ENCODE measurements around the gene RABL2B.

RABL2B gene

GRCh38 chr22:50725597-50725996, 57.8 kb downstream of the RABL2B start:
- Histone ChIP-seq H3K4me2 (no peak overlapping the region), H3K36me3 (ENCODE audit: insufficient read depth) (no peaks in the 10 kb centered on the region), H3K27me3 (ENCODE audit: insufficient read depth, low read depth) (peaks cover 13% of the 10 kb centered on the region; the same call in 1 of the 2 replicates), H3K4me3 (IDR thresholded peaks at IDR 0.05; ENCODE audit: insufficient read depth, low read depth, low read length) (no peak overlapping the region), H3K4me1 (ENCODE audit: low read depth, poor library complexity, severe bottlenecking) (no peaks in the 10 kb centered on the region), H4K20me1 (ENCODE audit: insufficient read depth) (no peaks in the 10 kb centered on the region), H3K27ac (no peak overlapping the region), H2AFZ (ENCODE audit: low read depth) (no peak overlapping the region), H3K79me2 (ENCODE audit: insufficient read depth, low read depth) (no peaks in the 10 kb centered on the region), H3K9ac (no peak overlapping the region)
- TF ChIP-seq, protein P1, sequence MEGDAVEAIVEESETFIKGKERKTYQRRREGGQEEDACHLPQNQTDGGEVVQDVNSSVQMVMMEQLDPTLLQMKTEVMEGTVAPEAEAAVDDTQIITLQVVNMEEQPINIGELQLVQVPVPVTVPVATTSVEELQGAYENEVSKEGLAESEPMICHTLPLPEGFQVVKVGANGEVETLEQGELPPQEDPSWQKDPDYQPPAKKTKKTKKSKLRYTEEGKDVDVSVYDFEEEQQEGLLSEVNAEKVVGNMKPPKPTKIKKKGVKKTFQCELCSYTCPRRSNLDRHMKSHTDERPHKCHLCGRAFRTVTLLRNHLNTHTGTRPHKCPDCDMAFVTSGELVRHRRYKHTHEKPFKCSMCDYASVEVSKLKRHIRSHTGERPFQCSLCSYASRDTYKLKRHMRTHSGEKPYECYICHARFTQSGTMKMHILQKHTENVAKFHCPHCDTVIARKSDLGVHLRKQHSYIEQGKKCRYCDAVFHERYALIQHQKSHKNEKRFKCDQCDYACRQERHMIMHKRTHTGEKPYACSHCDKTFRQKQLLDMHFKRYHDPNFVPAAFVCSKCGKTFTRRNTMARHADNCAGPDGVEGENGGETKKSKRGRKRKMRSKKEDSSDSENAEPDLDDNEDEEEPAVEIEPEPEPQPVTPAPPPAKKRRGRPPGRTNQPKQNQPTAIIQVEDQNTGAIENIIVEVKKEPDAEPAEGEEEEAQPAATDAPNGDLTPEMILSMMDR (conservative IDR thresholded peaks at IDR 0.05; ENCODE audit: low read depth, low read length) = no peak

DNA sequence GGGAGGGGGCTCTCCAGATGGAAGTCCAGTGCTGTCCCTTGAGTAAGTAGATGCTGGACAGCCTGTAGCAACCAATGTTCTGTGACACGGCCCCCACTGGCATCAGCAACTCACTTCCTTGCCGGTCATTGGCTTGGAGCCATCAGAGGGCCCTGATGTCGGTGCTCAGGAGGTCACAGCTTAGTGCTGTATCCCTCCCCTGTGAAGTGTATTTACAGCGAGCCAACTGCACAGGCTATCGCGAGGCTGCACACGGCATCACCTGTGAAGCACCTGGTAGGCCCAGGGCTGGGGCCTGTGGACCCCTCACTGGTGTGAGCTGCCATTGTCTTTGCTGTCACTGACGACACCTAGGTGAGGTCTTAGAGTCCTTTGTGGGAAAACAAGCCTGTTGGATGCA, 58.8 kb downstream of the RABL2B start:
- Histone ChIP-seq H3K79me2 (ENCODE audit: insufficient read depth, low read depth) (no peaks in the 10 kb centered on the region), H4K20me1 (ENCODE audit: insufficient read depth) (no peaks in the 10 kb centered on the region), H3K4me1 (ENCODE audit: low read depth, poor library complexity, severe bottlenecking) (no peaks in the 10 kb centered on the region), H3K4me2 (no peak overlapping the region), H3K27ac (no peak overlapping the region), H2AFZ (ENCODE audit: low read depth) (no peak overlapping the region), H3K4me3 (IDR thresholded peaks at IDR 0.05; ENCODE audit: insufficient read depth, low read depth, low read length) (no peak overlapping the region), H3K9ac (no peak overlapping the region), H3K36me3 (ENCODE audit: insufficient read depth) (no peaks in the 10 kb centered on the region), H3K27me3 (ENCODE audit: insufficient read depth, low read depth) (peaks cover 13% of the 10 kb centered on the region; the same call in 1 of the 2 replicates)
- TF ChIP-seq, protein P1 (conservative IDR thresholded peaks at IDR 0.05; ENCODE audit: low read depth, low read length) = no peak

DNA sequence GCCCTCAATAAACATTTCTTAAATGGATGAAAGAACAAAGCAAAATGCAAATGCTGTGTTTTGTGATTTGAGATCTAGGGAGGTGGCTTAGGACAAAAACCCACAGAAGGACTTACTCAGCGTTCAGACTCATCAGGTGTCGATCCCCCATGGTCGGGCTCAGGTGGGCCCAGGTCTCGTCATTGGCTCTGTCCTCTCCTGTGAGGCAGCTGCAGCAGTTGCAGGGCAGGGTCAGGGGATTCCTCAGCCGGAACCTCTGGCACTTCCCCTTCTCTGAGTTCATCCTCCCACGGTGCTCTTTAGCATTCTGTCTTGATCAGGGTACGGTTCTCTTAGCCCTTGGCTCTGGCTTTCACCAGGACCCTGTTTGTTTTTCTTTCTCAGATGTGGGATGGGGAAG, 59.4 kb downstream of the RABL2B start:
- Histone ChIP-seq H3K9ac (no peak overlapping the region), H3K4me2 (no peak overlapping the region), H3K36me3 (ENCODE audit: insufficient read depth) (no peaks in the 10 kb centered on the region), H4K20me1 (ENCODE audit: insufficient read depth) (no peaks in the 10 kb centered on the region), H3K27me3 (ENCODE audit: insufficient read depth, low read depth) (peaks cover 13% of the 10 kb centered on the region; the same call in 1 of the 2 replicates), H2AFZ (ENCODE audit: low read depth) (no peak overlapping the region), H3K4me1 (ENCODE audit: low read depth, poor library complexity, severe bottlenecking) (no peaks in the 10 kb centered on the region), H3K79me2 (ENCODE audit: insufficient read depth, low read depth) (no peaks in the 10 kb centered on the region), H3K27ac (no peak overlapping the region), H3K4me3 (IDR thresholded peaks at IDR 0.05; ENCODE audit: insufficient read depth, low read depth, low read length) (no peak overlapping the region)
- TF ChIP-seq, protein P1 (conservative IDR thresholded peaks at IDR 0.05; ENCODE audit: low read depth, low read length) = no peak

DNA sequence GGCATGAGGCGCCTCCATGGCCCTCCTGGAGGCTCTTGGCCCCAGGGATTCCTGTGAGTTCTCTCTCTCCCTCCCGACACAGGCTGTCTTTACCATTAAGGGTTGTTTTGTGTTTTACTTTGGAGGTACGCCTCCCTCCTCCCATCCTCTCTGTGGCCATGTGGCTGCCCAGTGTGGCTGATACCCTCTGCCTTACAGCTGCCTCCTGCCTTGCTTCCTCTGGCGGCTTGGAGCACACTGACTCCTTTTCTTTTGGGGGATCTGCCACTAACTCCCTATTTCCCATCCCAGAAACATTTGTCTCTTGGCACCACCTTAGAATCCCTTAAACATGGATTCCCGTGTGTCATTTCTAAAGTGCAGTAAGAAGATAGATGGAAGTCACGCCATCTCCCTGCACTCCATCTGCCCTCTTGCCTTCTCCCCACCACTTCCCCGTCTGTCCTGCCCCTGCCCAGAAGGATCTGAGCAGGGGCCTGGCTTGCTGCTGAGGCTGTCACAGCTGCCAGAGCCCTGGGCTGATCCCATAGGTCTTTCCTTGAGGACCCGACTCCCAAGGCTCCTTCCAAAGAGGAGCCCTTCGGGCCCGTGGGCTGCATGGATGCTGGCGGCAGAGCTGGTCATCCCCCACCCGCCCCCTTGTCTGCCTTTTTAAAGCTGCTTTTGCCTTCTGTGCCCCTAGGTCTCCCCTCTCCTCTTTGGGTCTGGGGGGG, 60.6 kb downstream of the RABL2B start:
- Histone ChIP-seq H3K9ac (no peak overlapping the region), H3K79me2 (ENCODE audit: insufficient read depth, low read depth) (no peaks in the 10 kb centered on the region), H3K27me3 (ENCODE audit: insufficient read depth, low read depth) (peaks cover 13% of the 10 kb centered on the region; the same call in 1 of the 2 replicates), H3K4me2 (no peak overlapping the region), H3K36me3 (ENCODE audit: insufficient read depth) (no peaks in the 10 kb centered on the region), H4K20me1 (ENCODE audit: insufficient read depth) (no peaks in the 10 kb centered on the region), H3K4me1 (ENCODE audit: low read depth, poor library complexity, severe bottlenecking) (no peaks in the 10 kb centered on the region), H3K27ac (no peak overlapping the region), H3K4me3 (IDR thresholded peaks at IDR 0.05; ENCODE audit: insufficient read depth, low read depth, low read length) (no peak overlapping the region), H2AFZ (ENCODE audit: low read depth) (no peak overlapping the region)
- TF ChIP-seq, protein P1 (conservative IDR thresholded peaks at IDR 0.05; ENCODE audit: low read depth, low read length) = no peak
